Activated CD8-positive, alpha-beta memory T cell treated with anti-CD3 and anti-CD28 coated beads for 4 hours (primary cell): ENCODE results near the gene RGS7BP.

Experiments
- DNase-seq, 2 donors: peaks; one replicate each; pipeline ENCODE4 v3.0.0-alpha.2; 2020; ENCODE audit warnings: low read depth in 2 of 2

RGS7BP gene

DNA sequence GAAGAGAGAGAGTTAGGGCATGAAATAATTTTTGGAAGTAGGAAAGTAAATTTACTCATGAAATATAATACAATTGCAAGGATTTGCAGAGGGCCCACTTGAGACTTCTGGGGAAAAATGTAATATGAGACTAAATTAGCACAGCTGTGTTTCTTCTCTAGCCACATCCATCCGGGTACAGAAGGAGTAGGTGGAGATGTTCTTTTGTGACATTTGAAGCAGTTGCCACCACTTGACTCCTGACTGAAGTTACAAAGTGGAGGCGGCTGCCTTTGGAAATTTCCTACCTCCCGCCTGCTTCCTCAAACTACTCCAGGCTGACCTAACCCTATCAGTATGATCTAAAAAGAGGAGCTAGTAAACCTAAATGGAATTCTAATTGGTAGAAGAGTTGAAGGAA, 126.4 kb downstream of the RGS7BP start:
- DNase-seq, result no peak

DNA sequence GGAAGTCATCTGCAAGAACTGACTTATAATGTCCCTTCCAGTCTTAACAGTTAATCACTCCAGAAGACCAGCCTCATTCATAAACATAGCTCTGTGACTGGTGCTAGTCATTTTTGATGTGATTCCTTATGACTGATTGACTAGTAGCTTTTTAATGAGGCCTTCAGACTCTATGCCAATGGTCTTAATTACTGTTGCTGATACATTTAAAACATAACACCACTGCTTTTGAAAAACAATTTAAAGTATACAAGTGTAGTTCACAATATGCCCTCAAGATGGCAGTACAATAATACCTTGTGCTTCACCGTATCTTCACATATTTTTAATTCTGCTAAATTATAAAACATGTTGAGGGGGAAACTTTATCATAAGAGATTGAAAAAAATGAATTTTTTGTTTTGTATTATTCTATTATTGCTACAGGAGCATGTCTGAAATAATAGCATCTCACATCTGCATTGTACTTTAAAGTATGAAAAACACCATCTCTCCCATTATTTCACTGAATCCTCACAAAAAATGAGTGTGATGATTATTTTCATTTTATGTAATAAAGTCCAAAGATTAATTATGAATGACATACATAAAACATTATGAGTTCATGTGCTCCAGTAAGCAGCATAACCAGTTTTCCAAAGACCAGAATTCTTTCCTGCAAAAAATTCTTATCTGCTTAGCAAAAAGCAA, 129.3 kb downstream of the RGS7BP start:
- DNase-seq, result no peak

DNA sequence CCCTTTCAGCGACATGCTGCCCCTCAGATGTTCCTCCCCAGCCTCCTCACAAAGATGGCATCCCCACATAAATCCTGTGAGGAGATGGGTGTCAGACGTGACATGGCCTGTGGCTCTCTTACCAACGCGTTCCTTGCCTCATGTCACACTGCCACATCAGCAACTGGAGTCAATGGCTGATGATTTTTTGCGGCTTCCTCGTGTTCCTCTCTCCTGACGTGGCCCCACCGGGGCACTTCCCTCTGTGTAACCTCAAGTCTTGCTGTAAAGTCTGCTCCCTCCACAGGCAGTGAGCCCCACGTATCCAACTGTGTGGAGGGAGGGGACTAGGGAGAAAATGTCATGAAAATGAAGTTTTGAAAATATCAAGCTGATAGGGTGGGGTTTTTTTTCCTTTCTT, 131.3 kb downstream of the RGS7BP start:
- no peak for DNase-seq

DNA sequence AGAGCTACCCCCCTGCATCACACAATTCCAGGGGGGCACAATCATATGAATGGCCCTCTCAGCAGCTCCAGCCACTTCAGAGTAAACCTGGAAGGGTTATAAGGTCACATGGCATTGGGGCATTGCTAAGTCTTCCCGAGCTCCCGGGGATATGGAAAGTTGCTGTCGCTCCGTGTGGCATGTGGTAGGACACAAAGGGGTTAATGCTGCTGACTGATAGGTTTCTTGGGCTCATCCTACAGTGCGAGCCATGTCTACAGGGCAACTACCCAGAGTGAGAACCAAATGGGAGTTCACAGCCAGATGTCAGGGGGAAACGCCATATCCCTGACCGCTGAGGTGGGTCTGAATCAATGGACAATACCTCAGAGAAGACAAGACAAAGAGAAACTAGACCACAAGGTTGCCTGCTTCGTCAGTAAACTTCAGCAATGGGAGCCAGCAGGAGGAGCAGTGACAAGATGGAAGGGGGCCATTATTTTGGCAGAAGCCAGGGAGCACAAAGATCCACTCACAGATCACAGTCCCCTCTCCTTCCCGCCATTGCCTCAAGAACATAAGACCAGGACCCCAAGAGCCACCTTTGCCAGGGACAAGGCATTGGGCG, 132.1 kb downstream of the RGS7BP start:
- DNase-seq, result no peak

DNA sequence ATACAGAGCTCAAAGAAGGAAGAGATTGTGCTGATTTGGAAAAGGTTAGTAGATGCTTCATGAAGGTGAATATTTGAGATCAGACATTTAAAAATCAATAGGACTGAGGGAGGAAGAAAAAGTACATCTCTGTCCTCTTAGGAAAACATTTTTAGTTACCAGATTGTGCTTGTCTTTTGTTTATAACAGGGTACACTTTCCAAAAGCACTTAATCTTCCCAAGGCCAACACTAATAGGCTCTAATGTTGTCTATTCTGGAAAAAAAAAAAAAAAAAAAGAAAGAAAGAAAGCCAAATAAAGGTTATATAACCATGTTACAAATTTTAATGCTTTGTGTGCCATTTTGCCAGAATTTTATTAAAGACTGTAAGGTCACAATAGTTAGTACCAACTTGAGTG, 139.0 kb downstream of the RGS7BP start:
- no peak for DNase-seq

DNA sequence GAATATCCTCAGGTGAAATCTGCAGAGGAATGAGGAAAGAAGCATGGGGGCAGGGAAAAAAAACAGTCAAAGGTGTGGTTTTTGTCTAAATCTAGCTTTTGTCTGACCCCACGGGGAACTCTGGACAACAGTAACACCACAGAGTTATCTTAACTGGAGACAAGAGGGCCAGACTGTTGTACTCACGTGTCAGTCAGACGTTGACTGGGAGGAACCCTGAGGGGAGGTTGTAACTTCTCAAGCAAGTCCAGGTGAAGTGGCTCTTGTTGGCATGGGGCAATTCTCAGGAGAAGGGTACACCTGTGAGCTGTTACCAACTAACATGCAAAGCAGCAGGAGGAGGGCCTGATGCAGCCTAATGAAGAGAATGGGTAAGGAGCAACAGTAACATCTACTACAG, 140.4 kb downstream of the RGS7BP start:
- no peak for DNase-seq

DNA sequence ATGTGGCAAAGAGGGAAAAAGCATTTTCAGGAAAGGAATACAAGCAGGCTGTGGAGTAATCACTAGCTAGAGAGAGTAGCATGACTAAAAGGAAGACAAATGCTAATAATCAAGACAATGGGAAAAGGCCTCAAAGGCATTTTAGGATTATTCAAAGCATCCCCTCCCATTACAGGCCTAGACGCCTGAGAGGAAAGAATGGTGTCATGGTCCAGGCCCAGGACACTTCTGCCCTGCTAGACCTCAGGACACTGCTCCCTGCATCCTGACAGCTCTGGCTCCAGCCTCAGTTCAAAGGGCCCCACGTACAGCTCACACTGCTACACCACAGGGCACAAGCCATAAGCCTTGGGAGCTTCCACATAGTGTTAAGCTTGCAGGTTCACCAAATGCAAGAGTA, 143.7 kb downstream of the RGS7BP start:
- no peak for DNase-seq

DNA sequence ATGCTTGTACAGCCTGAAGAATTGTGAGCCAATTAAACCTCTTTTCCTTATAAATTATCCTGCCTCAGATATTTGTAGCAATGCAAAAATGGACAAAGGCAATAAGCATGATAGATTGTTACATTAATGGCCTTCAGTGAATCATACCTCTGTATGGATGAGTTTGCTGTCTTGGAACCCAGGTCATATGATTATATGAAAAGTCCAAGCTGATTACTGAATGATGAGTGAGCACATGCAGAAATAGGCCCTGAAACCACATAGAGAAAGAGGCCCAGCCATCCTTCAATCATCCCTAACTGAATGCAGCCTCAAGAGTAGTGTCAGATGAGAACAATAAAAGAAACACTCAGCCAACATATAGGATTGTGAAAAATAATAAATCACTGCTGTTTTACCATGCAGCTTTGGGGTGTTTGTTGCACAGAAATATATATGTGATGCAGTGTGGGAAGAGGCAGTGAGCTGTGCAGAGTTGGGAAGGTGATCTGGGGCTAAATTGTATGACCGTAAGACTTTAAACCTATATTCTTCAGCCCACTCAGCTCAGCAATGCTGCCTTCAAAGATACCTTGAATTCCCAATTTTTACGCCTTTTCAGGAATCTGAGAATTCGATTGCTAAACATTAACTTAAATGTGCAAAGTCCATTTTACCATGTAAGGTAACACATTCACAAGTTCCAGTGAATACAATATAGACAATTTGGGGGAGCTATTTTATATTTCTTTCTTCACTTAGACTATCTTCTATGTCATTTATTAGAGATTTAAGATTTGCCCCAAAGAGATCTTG, 148.1 kb downstream of the RGS7BP start:
- DNase-seq, result no peak

DNA sequence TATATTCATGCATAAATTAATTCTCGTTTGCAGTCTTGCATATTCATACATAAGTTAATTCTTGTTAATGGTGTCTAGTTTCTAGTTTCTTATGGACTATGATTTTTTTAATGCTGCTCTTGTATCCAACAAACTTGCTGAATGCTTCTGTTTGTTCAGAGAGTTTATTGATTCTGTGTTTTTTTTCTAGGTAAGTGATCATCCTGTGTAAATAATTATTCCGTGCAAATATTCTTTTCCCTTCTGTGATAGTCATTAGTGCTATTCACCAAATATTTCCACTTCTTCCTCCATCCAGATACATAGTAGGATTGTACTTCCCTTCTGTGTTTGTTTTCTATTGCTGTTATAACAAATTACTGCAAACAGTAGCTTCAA, 148.7 kb downstream of the RGS7BP start:
- no peak for DNase-seq

DNA sequence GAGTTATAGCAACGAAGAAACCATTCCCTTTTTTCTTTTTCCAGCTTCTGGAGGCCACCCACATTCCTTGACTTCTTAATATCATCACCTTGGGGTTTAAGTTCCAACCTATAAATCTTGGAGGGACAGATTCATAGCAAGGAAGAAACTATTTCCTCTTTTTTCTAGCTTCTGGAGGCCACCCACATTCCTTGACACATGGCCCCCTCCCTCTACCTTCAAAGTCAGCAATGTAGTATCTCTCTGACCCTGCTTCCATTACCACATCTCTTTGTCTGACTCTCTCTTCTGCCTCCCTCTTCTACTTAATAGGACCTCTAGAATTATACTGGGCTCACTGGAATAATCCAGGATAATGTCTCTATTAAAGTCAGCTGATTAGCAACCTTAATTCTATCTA, 149.8 kb downstream of the RGS7BP start:
- DNase-seq, result no peak

DNA sequence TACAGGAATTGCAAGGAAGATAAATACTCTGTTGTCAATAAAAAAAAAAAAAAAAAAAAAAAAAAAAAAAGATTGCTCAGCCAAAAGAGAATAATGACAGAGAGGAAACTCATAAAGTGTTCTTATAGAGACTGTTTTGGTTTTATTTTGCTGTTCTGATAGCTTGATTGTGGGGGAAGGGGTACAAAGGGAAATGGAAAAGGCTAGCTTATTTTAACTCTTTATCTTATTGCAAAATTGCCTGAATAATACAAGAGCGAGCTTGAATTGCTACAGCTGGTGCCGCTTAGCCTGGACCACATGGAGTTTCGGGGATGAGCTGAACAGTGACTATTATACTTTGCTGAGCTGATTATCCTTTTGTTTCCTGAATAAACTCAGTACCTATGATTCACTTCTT, 153.5 kb downstream of the RGS7BP start:
- DNase-seq, result no peak
